ENCODE measurements around the gene FASN. TPM values are rescaled to one million over a fixed set of nuclear protein-coding genes. Genes with fewer than 3 reads are reported as not detected.

FASN gene
- total and polyA plus RNA-seq, 2 of the 13 experiments (the other 11 are each of a cell fraction or from before 2014, with no cell fraction given): 51.7 to 101 TPM

DNA sequence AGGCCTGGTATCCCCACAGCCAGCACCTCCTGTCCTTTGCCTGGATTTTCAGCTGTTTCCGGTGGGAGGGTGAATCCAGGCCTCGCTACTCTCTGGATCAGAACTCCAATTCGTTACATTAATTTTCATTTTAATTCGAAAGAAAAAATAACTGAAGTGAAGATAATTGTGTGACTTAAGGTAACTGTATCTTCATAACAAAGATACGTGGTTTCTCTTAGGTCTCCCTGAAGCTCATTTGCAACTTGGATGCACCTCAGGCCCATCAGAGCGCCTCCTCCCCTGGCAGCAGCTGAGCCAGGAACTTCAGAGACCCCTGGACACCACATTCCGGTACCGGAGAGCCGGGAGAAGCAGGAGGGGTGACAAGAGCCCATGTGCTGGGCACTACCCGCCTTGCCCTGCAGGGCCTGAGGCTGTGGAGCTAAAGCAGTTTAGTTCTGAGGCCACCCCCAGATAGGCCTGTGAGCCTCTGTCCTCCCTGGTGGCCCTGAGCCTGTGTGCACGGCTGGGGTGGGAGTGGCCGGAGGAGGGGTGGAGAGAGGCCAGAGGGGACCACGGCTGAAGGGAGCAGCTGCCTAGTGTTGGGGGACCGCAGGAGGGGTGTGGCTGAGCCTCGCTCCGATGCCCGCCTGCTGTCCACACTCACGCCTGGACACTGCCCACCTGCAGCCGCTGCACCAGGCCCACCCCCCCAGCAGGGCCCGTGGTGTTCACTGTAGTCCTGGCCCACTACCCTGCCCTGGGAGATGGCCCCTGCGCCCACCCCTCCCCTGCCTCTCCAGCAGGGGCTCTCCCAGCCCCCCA lies 21.0 kb downstream of the FASN start (continued):
- TF ChIP-seq, protein P1, sequence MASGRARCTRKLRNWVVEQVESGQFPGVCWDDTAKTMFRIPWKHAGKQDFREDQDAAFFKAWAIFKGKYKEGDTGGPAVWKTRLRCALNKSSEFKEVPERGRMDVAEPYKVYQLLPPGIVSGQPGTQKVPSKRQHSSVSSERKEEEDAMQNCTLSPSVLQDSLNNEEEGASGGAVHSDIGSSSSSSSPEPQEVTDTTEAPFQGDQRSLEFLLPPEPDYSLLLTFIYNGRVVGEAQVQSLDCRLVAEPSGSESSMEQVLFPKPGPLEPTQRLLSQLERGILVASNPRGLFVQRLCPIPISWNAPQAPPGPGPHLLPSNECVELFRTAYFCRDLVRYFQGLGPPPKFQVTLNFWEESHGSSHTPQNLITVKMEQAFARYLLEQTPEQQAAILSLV (CRISPR knock-in tag; IDR thresholded peaks at IDR 0.05; ENCODE audit: borderline replicate concordance): 0 out of 2 replicates have a peak, but pooled peaks have one; percentile 24
- TF ChIP-seq ZNF430 (CRISPR knock-in tag; IDR thresholded peaks at IDR 0.05) (no peak), STAG1 (CRISPR knock-in tag; IDR thresholded peaks at IDR 0.05) (no peak), PBX3 (CRISPR knock-in tag; IDR thresholded peaks at IDR 0.05; ENCODE audit: borderline replicate concordance) (no peak), ZNF703 (CRISPR knock-in tag; IDR thresholded peaks at IDR 0.05; ENCODE audit: borderline replicate concordance) (no peak), ZNF382 (CRISPR knock-in tag; IDR thresholded peaks at IDR 0.05; ENCODE audit: borderline replicate concordance) (no peak), FOXO1 (CRISPR knock-in tag; IDR thresholded peaks at IDR 0.05) (no peak), SP2 (CRISPR knock-in tag; IDR thresholded peaks at IDR 0.05) (no peak), ZNF678 (CRISPR knock-in tag; IDR thresholded peaks at IDR 0.05) (no peak), ZSCAN12 (CRISPR knock-in tag; IDR thresholded peaks at IDR 0.05) (no peak), NFE2L1 (CRISPR knock-in tag; IDR thresholded peaks at IDR 0.05; ENCODE audit: borderline replicate concordance) (no peak; the same call in 1 of the 2 replicates), ZBTB3 (CRISPR knock-in tag; IDR thresholded peaks at IDR 0.05; ENCODE audit: borderline replicate concordance, low read depth) (no peak), ZMAT3 (CRISPR knock-in tag; conservative IDR thresholded peaks at IDR 0.05) (no peak), NCOA1 (CRISPR knock-in tag; IDR thresholded peaks at IDR 0.05) (no peak), TFDP1 (CRISPR knock-in tag; IDR thresholded peaks at IDR 0.05; ENCODE audit: borderline replicate concordance) (no peak), CHCHD3 (CRISPR knock-in tag; IDR thresholded peaks at IDR 0.05) (no peak), SOX6 (IDR thresholded peaks at IDR 0.05) (no peak), SOX6 (CRISPR knock-in tag; IDR thresholded peaks at IDR 0.05) (no peak), ARNTL (CRISPR knock-in tag; IDR thresholded peaks at IDR 0.05) (no peak), ZNF563 (CRISPR knock-in tag; IDR thresholded peaks at IDR 0.05) (no peak), TOPORS (CRISPR knock-in tag; IDR thresholded peaks at IDR 0.05) (no peak), MTA3 (CRISPR knock-in tag; IDR thresholded peaks at IDR 0.05) (no peak), MEIS2 (CRISPR knock-in tag; IDR thresholded peaks at IDR 0.05) (no peak), RFXAP (CRISPR knock-in tag; IDR thresholded peaks at IDR 0.05; ENCODE audit: borderline replicate concordance) (no peak)
- TF ChIP-seq, protein P2, sequence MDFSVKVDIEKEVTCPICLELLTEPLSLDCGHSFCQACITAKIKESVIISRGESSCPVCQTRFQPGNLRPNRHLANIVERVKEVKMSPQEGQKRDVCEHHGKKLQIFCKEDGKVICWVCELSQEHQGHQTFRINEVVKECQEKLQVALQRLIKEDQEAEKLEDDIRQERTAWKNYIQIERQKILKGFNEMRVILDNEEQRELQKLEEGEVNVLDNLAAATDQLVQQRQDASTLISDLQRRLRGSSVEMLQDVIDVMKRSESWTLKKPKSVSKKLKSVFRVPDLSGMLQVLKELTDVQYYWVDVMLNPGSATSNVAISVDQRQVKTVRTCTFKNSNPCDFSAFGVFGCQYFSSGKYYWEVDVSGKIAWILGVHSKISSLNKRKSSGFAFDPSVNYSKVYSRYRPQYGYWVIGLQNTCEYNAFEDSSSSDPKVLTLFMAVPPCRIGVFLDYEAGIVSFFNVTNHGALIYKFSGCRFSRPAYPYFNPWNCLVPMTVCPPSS (IDR thresholded peaks at IDR 0.05): no peak
- TF ChIP-seq, protein P3, sequence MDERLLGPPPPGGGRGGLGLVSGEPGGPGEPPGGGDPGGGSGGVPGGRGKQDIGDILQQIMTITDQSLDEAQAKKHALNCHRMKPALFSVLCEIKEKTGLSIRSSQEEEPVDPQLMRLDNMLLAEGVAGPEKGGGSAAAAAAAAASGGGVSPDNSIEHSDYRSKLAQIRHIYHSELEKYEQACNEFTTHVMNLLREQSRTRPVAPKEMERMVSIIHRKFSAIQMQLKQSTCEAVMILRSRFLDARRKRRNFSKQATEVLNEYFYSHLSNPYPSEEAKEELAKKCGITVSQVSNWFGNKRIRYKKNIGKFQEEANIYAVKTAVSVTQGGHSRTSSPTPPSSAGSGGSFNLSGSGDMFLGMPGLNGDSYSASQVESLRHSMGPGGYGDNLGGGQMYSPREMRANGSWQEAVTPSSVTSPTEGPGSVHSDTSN (CRISPR knock-in tag; IDR thresholded peaks at IDR 0.05): no peak

Measured in HepG2 (cell line).